Measurements from ENCODE around the gene ESR1. TPM values are rescaled to one million over a fixed set of nuclear protein-coding genes. Genes with fewer than 3 reads are reported as not detected.

Gene ESR1
- total RNA-seq, 2 experiments from 2014 or later, result 0.06 TPM; not detected in 1

DNA sequence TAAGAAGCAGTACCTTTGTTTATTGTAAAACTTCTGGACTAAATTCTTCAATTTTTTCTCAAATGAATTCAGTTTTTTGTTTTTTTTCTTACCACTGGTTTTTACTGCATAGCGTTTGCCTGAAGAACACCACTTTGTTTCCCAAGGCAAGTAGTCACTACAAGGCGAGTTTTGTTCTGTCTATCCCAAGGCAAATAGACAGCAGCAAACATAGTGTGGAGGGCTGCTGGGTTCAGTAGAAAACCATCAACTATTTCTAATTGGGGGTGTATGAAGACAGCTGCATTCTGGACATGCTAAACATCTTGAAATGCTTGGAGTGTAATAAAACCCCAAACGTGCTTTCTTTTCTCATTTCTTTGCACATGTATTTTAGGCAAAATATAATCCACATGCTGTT, 197.4 kb downstream of the ESR1 start:
- no peak for TF ChIP-seq EZH2phosphoT487 (IDR thresholded peaks at IDR 0.05; ENCODE audit: borderline replicate concordance, low read depth, low read length)
- TF ChIP-seq, protein P1, sequence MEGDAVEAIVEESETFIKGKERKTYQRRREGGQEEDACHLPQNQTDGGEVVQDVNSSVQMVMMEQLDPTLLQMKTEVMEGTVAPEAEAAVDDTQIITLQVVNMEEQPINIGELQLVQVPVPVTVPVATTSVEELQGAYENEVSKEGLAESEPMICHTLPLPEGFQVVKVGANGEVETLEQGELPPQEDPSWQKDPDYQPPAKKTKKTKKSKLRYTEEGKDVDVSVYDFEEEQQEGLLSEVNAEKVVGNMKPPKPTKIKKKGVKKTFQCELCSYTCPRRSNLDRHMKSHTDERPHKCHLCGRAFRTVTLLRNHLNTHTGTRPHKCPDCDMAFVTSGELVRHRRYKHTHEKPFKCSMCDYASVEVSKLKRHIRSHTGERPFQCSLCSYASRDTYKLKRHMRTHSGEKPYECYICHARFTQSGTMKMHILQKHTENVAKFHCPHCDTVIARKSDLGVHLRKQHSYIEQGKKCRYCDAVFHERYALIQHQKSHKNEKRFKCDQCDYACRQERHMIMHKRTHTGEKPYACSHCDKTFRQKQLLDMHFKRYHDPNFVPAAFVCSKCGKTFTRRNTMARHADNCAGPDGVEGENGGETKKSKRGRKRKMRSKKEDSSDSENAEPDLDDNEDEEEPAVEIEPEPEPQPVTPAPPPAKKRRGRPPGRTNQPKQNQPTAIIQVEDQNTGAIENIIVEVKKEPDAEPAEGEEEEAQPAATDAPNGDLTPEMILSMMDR (conservative IDR thresholded peaks at IDR 0.05; ENCODE audit: low read length), result no peak
- H2AFZ ChIP-seq (ENCODE audit: low read length), result no peak overlapping the region
- H3K79me2 ChIP-seq (ENCODE audit: insufficient read depth, low read depth, low read length), result no peaks in the 10 kb centered on the region
- CTCF ChIA-PET (ENCODE audit: unreplicated experiment), result no interaction called here
- POLR2A ChIA-PET, result interaction anchor here (1.0 kb wide), 1 partner anchor 14 kb away, joined by 3 read pairs; no protein-coding TSS in a partner anchor
- no peaks in the 10 kb centered on the region for H3K9me3 ChIP-seq (ENCODE audit: low read length)
- no peak overlapping the region for H3K4me3 ChIP-seq (ENCODE audit: low read depth, low read length, poor library complexity, severe bottlenecking)
- H3K4me2 ChIP-seq (ENCODE audit: low read length), result no peak overlapping the region
- no peak for DNase-seq (ENCODE audit: low spot score)
- no peak overlapping the region for H3K27ac ChIP-seq (ENCODE audit: low read depth, low read length, poor library complexity, severe bottlenecking)
- H3K36me3 ChIP-seq (ENCODE audit: insufficient read depth, low read length), result no peaks in the 10 kb centered on the region
- no peaks in the 10 kb centered on the region for H3K4me1 ChIP-seq (ENCODE audit: insufficient read depth, low read length, poor library complexity, severe bottlenecking)
- BruUV-seq (replicated peaks), result no TSS peak
- H3K9me2 ChIP-seq (ENCODE audit: insufficient read depth, low read length), result no peaks in the 10 kb centered on the region
- H4K20me1 ChIP-seq (ENCODE audit: insufficient read depth, low read length), result no peaks in the 10 kb centered on the region
- intact Hi-C loops (cut with micrococcal nuclease; ENCODE audit: unreplicated experiment), result no loop called here

DNA sequence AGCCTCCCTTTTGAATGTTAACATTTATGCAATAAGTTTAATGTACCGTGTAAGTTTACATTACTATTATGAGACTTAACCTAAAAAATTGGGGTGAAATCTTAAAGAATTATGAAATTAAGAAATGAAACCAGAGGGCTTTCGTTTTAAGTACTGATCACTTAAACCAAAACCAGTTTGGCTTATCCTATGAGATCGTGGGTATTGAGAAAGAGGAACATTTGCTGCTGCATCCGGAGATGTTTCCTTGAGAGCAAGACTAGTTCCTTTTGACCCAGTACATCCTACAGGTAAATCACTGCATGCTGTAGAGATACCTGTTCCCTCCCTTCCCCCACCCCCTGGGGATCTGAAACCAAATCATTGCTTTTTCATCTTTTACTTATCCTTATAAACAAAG, 201.3 kb downstream of the ESR1 start:
- H3K27ac ChIP-seq (ENCODE audit: low read depth, low read length, poor library complexity, severe bottlenecking), result no peak overlapping the region
- H3K36me3 ChIP-seq (ENCODE audit: insufficient read depth, low read length), result no peaks in the 10 kb centered on the region
- H3K4me1 ChIP-seq (ENCODE audit: insufficient read depth, low read length, poor library complexity, severe bottlenecking), result no peaks in the 10 kb centered on the region
- no peaks in the 10 kb centered on the region for H4K20me1 ChIP-seq (ENCODE audit: insufficient read depth, low read length)
- no peak overlapping the region for H2AFZ ChIP-seq (ENCODE audit: low read length)
- H3K79me2 ChIP-seq (ENCODE audit: insufficient read depth, low read depth, low read length), result no peaks in the 10 kb centered on the region
- intact Hi-C loops (cut with micrococcal nuclease; ENCODE audit: unreplicated experiment), result no loop called here
- no peaks in the 10 kb centered on the region for H3K9me2 ChIP-seq (ENCODE audit: insufficient read depth, low read length)
- POLR2A ChIA-PET, result no interaction called here
- TF ChIP-seq EZH2phosphoT487 (IDR thresholded peaks at IDR 0.05; ENCODE audit: borderline replicate concordance, low read depth, low read length), result no peak
- TF ChIP-seq, protein P1 (conservative IDR thresholded peaks at IDR 0.05; ENCODE audit: low read length), result no peak
- no peaks in the 10 kb centered on the region for H3K9me3 ChIP-seq (ENCODE audit: low read length)
- BruUV-seq (replicated peaks), result no TSS peak
- H3K4me2 ChIP-seq (ENCODE audit: low read length), result no peak overlapping the region
- DNase-seq (ENCODE audit: low spot score), result no peak
- no peak overlapping the region for H3K4me3 ChIP-seq (ENCODE audit: low read depth, low read length, poor library complexity, severe bottlenecking)
- CTCF ChIA-PET (ENCODE audit: unreplicated experiment), result no interaction called here

DNA sequence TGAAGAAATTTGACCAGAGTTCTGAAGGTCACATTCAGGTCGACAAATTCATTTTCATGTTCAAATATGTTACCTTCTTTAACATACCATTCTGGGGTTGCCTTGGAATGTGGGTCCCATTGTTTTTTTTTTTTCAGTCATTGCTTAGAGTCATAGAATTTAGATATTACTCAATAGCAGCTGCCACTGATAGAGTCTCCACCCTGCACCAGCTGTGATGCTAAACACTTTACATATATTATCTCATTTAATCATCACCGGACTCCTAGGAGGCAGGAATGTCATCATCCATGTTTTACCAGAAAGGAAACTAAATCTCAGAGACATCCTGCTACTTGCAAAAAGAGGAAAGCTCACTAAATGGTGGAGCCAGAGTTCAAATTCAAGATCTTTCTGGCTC, 204.7 kb downstream of the ESR1 start:
- ChIA-PET POLR2A (interaction anchor here (1.0 kb wide), 1 partner anchor 14 kb away, joined by 3 read pairs; no protein-coding TSS in a partner anchor), CTCF (ENCODE audit: unreplicated experiment) (no interaction called here)
- H3K9me3 ChIP-seq (ENCODE audit: low read length), result no peaks in the 10 kb centered on the region
- H3K27ac ChIP-seq (ENCODE audit: low read depth, low read length, poor library complexity, severe bottlenecking), result no peak overlapping the region
- H3K4me3 ChIP-seq (ENCODE audit: low read depth, low read length, poor library complexity, severe bottlenecking), result no peak overlapping the region
- TF ChIP-seq EZH2phosphoT487 (IDR thresholded peaks at IDR 0.05; ENCODE audit: borderline replicate concordance, low read depth, low read length), result no peak
- TF ChIP-seq, protein P1 (conservative IDR thresholded peaks at IDR 0.05; ENCODE audit: low read length), result no peak
- H3K9me2 ChIP-seq (ENCODE audit: insufficient read depth, low read length), result no peaks in the 10 kb centered on the region
- intact Hi-C loops (cut with micrococcal nuclease; ENCODE audit: unreplicated experiment), result no loop called here
- no peaks in the 10 kb centered on the region for H4K20me1 ChIP-seq (ENCODE audit: insufficient read depth, low read length)
- H3K4me1 ChIP-seq (ENCODE audit: insufficient read depth, low read length, poor library complexity, severe bottlenecking), result no peaks in the 10 kb centered on the region
- no peak overlapping the region for H2AFZ ChIP-seq (ENCODE audit: low read length)
- H3K4me2 ChIP-seq (ENCODE audit: low read length), result no peak overlapping the region
- DNase-seq (ENCODE audit: low spot score), result no peak
- no peaks in the 10 kb centered on the region for H3K79me2 ChIP-seq (ENCODE audit: insufficient read depth, low read depth, low read length)
- no peaks in the 10 kb centered on the region for H3K36me3 ChIP-seq (ENCODE audit: insufficient read depth, low read length)
- no TSS peak for BruUV-seq (replicated peaks)
